Measurements from ENCODE around the gene IVNS1ABP. TPM values are rescaled to one million over a fixed set of nuclear protein-coding genes. Genes with fewer than 3 reads are reported as not detected.

Gene IVNS1ABP
- 61.4 and 74.4 TPM in 2 replicates for total RNA-seq

DNA sequence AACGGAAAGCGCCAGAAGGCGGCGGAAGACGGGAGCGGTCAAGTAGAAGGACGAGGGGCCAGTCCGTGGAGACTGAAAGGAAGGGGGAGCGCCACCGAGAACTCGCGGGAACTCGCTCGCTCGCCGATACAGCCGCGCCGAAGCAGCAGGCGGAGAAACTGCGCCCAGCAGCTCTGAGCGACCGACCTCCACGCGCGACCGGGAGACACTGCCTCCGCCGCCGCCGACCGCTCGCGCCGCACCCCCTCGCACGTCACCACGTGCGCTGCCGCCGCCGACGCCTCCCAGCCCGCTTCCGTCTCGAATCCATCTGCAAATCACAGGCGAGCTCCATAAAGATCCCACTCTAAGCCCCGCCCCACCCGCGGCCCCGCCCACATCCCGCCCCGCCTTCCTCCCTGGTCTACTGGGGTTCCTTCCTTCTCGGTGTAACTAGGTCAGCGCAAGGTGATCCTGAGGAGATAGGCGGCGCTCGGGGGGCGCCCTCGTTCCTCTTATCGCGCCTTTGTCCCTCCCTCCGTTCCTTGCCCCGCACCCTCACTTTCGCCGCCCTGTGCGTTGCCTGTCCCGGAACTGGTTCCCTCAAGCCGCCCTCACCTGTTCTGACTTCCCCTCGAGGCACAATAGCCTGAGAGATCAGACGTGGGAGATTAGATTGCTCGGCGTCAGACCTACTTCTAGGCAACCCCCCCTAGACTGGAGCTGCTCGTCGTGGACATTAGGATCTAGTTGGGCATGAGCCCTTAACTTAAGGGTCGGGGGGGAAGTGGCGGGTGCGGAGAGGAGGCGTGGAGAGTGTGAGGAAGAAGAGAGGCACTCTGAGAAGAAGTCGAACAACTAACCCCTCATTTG, at the start of gene IVNS1ABP:
TSS of gene IVNS1ABP (minus strand) at position 210 of the 852 bp plus-strand sequence. CDS start 7,750 bp downstream, outside the sequence.

Other genes with a start within 250 kb of the IVNS1ABP start
- gene TRMT1L, start 160.3 kb downstream of the IVNS1ABP start, total RNA-seq: 21.1 and 31.3 TPM in 2 replicates
- gene SWT1, start 160.1 kb downstream of the IVNS1ABP start, total RNA-seq: 2.7 and 8.7 TPM in 2 replicates